ENCODE measurements around the gene GUCY1A2.

GUCY1A2 gene

DNA sequence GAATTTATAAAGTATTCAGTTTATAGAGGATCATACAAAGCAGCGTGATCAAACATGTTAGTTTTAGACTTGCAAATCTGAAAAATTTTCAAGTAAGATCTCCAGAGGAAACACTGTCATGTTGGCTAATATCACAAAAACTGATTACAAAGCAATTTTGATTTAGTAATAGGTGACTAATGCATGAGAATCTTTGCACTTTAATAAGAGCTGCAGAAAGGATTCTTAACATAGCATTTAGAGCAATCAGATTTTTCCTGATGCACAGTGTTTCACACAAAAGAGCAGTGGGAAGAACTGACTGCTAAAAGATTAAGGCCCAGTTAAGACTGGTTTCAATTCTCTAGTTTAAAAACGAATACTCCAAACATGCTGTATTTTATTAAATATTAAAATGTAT, 321.2 kb downstream of the GUCY1A2 start:
- no peak overlapping the region for H3K27ac ChIP-seq
- no peak for TF ChIP-seq ZFX (IDR thresholded peaks at IDR 0.05; ENCODE audit: borderline replicate concordance)
- TF ChIP-seq, protein P1, sequence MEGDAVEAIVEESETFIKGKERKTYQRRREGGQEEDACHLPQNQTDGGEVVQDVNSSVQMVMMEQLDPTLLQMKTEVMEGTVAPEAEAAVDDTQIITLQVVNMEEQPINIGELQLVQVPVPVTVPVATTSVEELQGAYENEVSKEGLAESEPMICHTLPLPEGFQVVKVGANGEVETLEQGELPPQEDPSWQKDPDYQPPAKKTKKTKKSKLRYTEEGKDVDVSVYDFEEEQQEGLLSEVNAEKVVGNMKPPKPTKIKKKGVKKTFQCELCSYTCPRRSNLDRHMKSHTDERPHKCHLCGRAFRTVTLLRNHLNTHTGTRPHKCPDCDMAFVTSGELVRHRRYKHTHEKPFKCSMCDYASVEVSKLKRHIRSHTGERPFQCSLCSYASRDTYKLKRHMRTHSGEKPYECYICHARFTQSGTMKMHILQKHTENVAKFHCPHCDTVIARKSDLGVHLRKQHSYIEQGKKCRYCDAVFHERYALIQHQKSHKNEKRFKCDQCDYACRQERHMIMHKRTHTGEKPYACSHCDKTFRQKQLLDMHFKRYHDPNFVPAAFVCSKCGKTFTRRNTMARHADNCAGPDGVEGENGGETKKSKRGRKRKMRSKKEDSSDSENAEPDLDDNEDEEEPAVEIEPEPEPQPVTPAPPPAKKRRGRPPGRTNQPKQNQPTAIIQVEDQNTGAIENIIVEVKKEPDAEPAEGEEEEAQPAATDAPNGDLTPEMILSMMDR (IDR thresholded peaks at IDR 0.05) = no peak

DNA sequence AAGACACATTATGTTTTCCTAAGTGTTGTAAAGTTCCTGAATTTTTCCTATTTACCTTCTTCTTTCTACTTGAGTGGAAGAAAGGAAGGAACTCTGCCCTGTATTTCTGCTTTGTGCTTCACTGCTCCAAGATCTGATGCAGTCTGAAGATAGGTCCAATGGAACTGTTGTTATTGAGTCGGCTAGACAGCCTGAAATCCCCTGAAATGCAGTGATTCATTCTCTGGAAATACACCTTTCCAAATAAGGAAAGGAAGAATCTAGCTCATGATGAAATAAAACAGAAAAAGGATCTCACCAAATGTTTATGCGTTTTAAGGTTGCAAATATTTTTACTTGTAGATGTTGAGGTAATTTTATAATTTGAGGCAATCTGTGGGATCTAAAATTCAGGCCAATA, 322.8 kb downstream of the GUCY1A2 start:
- H3K27ac ChIP-seq = no peak overlapping the region
- no peak for TF ChIP-seq ZFX (IDR thresholded peaks at IDR 0.05; ENCODE audit: borderline replicate concordance)
- TF ChIP-seq, protein P1 (IDR thresholded peaks at IDR 0.05) = no peak

DNA sequence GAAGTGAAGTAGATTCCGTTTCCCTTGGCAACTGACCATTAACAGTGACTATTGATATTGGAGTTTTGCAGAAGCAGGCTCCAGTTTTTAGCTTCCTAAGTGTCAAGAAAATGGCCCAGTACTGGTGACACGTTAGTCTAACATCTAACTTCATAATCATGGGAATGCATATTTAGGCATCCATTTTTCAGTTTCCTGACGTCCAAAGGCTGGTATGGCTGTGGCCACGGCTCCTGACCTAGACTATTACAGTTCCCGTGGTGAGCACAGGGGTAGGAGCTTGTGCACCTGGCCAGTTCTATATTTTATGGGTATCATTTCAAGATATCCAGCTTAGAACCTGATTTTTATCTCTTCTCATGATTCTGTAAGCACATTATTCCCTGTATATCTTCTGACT, 323.8 kb downstream of the GUCY1A2 start:
- TF ChIP-seq, protein P1 (IDR thresholded peaks at IDR 0.05) = no peak
- no peak for TF ChIP-seq ZFX (IDR thresholded peaks at IDR 0.05; ENCODE audit: borderline replicate concordance)
- no peak overlapping the region for H3K27ac ChIP-seq

- TF ChIP-seq ZFX (IDR thresholded peaks at IDR 0.05; ENCODE audit: borderline replicate concordance) = no peak
- TF ChIP-seq, protein P1 (IDR thresholded peaks at IDR 0.05) = no peak
- H3K27ac ChIP-seq = no peak overlapping the region
Observed at GRCh38 chr11:106691807-106692365, 326.4 kb downstream of the GUCY1A2 start.

GRCh38 chr11:106690923-106691322, 327.4 kb downstream of the GUCY1A2 start:
- TF ChIP-seq ZFX (IDR thresholded peaks at IDR 0.05; ENCODE audit: borderline replicate concordance) = no peak
- TF ChIP-seq, protein P1 (IDR thresholded peaks at IDR 0.05) = no peak
- H3K27ac ChIP-seq = no peak overlapping the region

GRCh38 chr11:106684944-106685343, 333.3 kb downstream of the GUCY1A2 start:
- H3K27ac ChIP-seq = no peak overlapping the region
- TF ChIP-seq, protein P1 (IDR thresholded peaks at IDR 0.05) = no peak
- no peak for TF ChIP-seq ZFX (IDR thresholded peaks at IDR 0.05; ENCODE audit: borderline replicate concordance)

GRCh38 chr11:106683435-106683834, 334.8 kb downstream of the GUCY1A2 start:
- TF ChIP-seq, protein P1 (IDR thresholded peaks at IDR 0.05) = no peak
- no peak for TF ChIP-seq ZFX (IDR thresholded peaks at IDR 0.05; ENCODE audit: borderline replicate concordance)
- no peak overlapping the region for H3K27ac ChIP-seq

Data from 22Rv1 (cell line).